Transverse colon (tissue), 4 donors: ENCODE data around the gene SSH2. TPM values are rescaled to one million over a fixed set of nuclear protein-coding genes. Genes with fewer than 3 reads are reported as not detected.

Source experiments
- DNase-seq: peaks from one replicate; pipeline ENCODE4 v3.0.0-alpha.2; 2019
- H3K27ac ChIP-seq, 4 donors: fragments of 200-600 bp; sonication (generic); 2 replicates each; pipeline ENCODE4 v1.5.1; 2016 to 2018; ENCODE audit warnings: inconsistent platforms in 4 of 4
- H3K27me3 ChIP-seq: fragments of 200-600 bp; sonication (generic); 2 replicates; pipeline ENCODE4 v1.5.1; 2017; ENCODE audit warnings: inconsistent platforms
- H3K36me3 ChIP-seq, 4 donors: fragments of 200-600 bp; sonication (generic); 2 replicates each; pipeline ENCODE4 v1.5.1; 2017 to 2019; ENCODE audit warnings: inconsistent platforms in 4 of 4
- H3K4me1 ChIP-seq, 4 donors: fragments of 200-600 bp; sonication (generic); 2 replicates each; pipeline ENCODE4 v1.5.1; 2017 to 2020; ENCODE audit warnings: inconsistent platforms in 4 of 4
- H3K4me3 ChIP-seq, 4 donors: fragments of 200-600 bp; sonication (generic); 1 replicate in 1 of 4; 2 replicates in 3 of 4; pipeline versions ENCODE4 v1.5.1 to v1.6.1; 2017 to 2019; ENCODE audit warnings: inconsistent platforms in 4 of 4
- H3K9me3 ChIP-seq, 2 donors: fragments of 200-600 bp; sonication (generic); 2 replicates each; pipeline ENCODE4 v1.5.1; 2017 to 2019; ENCODE audit warnings: inconsistent platforms in 2 of 2
- CTCF ChIP-seq, 5 experiments: fragments of 200-600 bp in 3 of 5; fragments of 450-650 bp in 2 of 5; sonication (generic) in 3 of 5; IDR thresholded peaks; 1 replicate in 2 of 5; 2 replicates in 3 of 5; pipeline ENCODE4 v1.5.1; 2016 to 2017; ENCODE audit warnings: antibody characterized with exemption in 5 of 5, inconsistent platforms in 3 of 5, mild to moderate bottlenecking in 2 of 5, moderate library complexity in 1 of 5
- EP300 ChIP-seq: sonication (generic); formaldehyde crosslinking; IDR thresholded peaks from one replicate; pipeline ENCODE4 v1.6.1; 2017; ENCODE audit warnings: antibody characterized with exemption, low read depth
- POLR2A ChIP-seq: fragments of 450-650 bp; IDR thresholded peaks from one replicate; pipeline ENCODE4 v1.6.1; 2016; ENCODE audit warnings: antibody characterized with exemption, mild to moderate bottlenecking, moderate library complexity
- POLR2AphosphoS5 ChIP-seq, 3 donors: sonication (generic); formaldehyde crosslinking; IDR thresholded peaks; one replicate each; pipeline ENCODE4 v1.6.1; 2016; ENCODE audit warnings: antibody characterized with exemption in 3 of 3
- WGBS, 2 donors: methylation state at CpG; one replicate each; pipeline ENCODE4 v1.1.5; 2018; ENCODE audit warnings: low coverage in 1 of 2; 5-methylcytosine and 5-hydroxymethylcytosine counted together
- in situ Hi-C, 4 donors: fragments of 200-750 bp; cut with MboI; loops; one replicate each; pipeline versions ENCODE4 v1.15.0 to v1.15.1; 2017; ENCODE audit warnings: low sequenced_read_pairs in 3 of 4, low pct_ligation_motif_present in 1 of 4, low pct_unique_long_range_greater_than_20kb in 1 of 4
- intact Hi-C: fragments of 100-400 bp; cut with DNase I; formaldehyde crosslinking; loops from one replicate; pipeline ENCODE4 v1.15.1; 2023; ENCODE audit warnings: low total_unique reads
- total RNA-seq, 4 donors: library from RNA; depleted of rRNA; stranded (reverse); fragments of >200 nt; gene quantifications; one replicate each; pipeline ENCODE4 v1.1.0, GENCODE V29; 2016

SSH2 gene
- total RNA-seq, 4 donors from 2014 or later, result 15.3 to 99.9 (median 46.0) TPM

GRCh38 chr17:29933379-29933778 is 3.4 kb upstream of the SSH2 start:
- Histone ChIP-seq H3K27me3 (no peaks in the 10 kb centered on the region), H3K9me3 (no peaks in the 10 kb centered on the region), H3K4me1 (peaks cover 5 to 22% (median 16%) of the 10 kb centered on the region in 4 donors), H3K27ac (no peak overlapping the region), H3K36me3 (no peaks in the 10 kb centered on the region), H3K4me3 (no peak overlapping the region)
- WGBS, 2 donors, result 40 to 50% methylated on average over 1 to 2 of the region's 2 CpGs
- intact Hi-C loops, result no loop called here
- in situ Hi-C loops, result loop anchor here (5.0 to 25.0 kb wide), 4 partner anchors 126 to 321 kb away; partner anchors contain the start of gene CORO6 (in 1 of the 4)
- no peak for TF ChIP-seq EP300
- TF ChIP-seq POLR2AphosphoS5 (IDR thresholded peaks at IDR 0.05), result no peak
- no peak for TF ChIP-seq CTCF (IDR thresholded peaks at IDR 0.05)
- TF ChIP-seq POLR2A, result no peak
- DNase-seq, result no peak

GRCh38 chr17:29931231-29931932 is 1.4 kb upstream of the SSH2 start:
- no peaks in the 10 kb centered on the region for H3K9me3 ChIP-seq
- peak overlapping the region; percentile 88 to 99 (median 94) for H3K27ac ChIP-seq
- no peaks in the 10 kb centered on the region for H3K36me3 ChIP-seq
- H3K4me1 ChIP-seq, result peaks cover 5 to 36% (median 27%) of the 10 kb centered on the region in 4 donors
- TF ChIP-seq CTCF (IDR thresholded peaks at IDR 0.05) (peak; percentile 87 to 89 (median 88)), EP300 (no peak)
- peak overlapping the region in 2 of 4 donors; percentile 67 to 70 for H3K4me3 ChIP-seq
- peak; percentile 70 for DNase-seq
- intact Hi-C loops (loop anchor here (2.0 kb wide), 1 partner anchor 123 kb away; no protein-coding TSS in a partner anchor), in situ Hi-C loops (loop anchor here (5.0 to 25.0 kb wide), 4 partner anchors 124 to 319 kb away; partner anchors contain the start of gene CORO6 (in 1 of the 4))
- WGBS, 2 donors, result 0% methylated on average over 2 to 3 of the region's 3 CpGs
- H3K27me3 ChIP-seq, result no peaks in the 10 kb centered on the region

- in situ Hi-C loops, result loop anchor here (5.0 to 25.0 kb wide), 4 partner anchors 123 to 318 kb away; partner anchors contain the start of gene CORO6 (in 1 of the 4)
Observed at GRCh38 chr17:29930409-29931010, 482 bp upstream of the SSH2 start.

GRCh38 chr17:29929006-29929532 is 959 bp downstream of the SSH2 start:
- Histone ChIP-seq H3K36me3 (no peaks in the 10 kb centered on the region), H3K27me3 (no peaks in the 10 kb centered on the region), H3K27ac (peak overlapping the region; percentile 88 to 99 (median 94)), H3K9me3 (no peaks in the 10 kb centered on the region), H3K4me1 (peaks cover 5 to 36% (median 27%) of the 10 kb centered on the region in 4 donors), H3K4me3 (peak overlapping the region; percentile 67 to 90 (median 72))
- intact Hi-C loops (no loop called here), in situ Hi-C loops (loop anchor here in 2 of 4 donors (25.0 kb wide), 2 partner anchors 292 to 317 kb away; partner anchors contain the start of gene CORO6 (in 1 of the 2))
- no peak for TF ChIP-seq CTCF (IDR thresholded peaks at IDR 0.05)
- TF ChIP-seq POLR2A, result peak; percentile 45
- TF ChIP-seq EP300, result no peak
- TF ChIP-seq POLR2AphosphoS5 (IDR thresholded peaks at IDR 0.05), result peak; percentile 5 to 67 (median 45)
- WGBS, 2 donors, result 0 to 2% methylated on average over 8 to 13 of the region's 13 CpGs
- DNase-seq, result peak; percentile 56

More at GRCh38 chr17:29930409-29931010, 482 bp upstream of the SSH2 start:
- TF ChIP-seq EP300, result no peak
- H3K36me3 ChIP-seq, result no peaks in the 10 kb centered on the region
- peaks cover 5 to 36% (median 27%) of the 10 kb centered on the region in 4 donors for H3K4me1 ChIP-seq
- peak; percentile 13 for DNase-seq
- H3K9me3 ChIP-seq, result no peaks in the 10 kb centered on the region
- H3K27me3 ChIP-seq, result no peaks in the 10 kb centered on the region
- H3K27ac ChIP-seq, result peak overlapping the region; percentile 88 to 99 (median 94)
- peak overlapping the region; percentile 67 to 90 (median 72) for H3K4me3 ChIP-seq
- WGBS, 2 donors, result 0 to 1% methylated on average over 12 to 17 of the region's 20 CpGs
- intact Hi-C loops, result loop anchor here (2.0 kb wide), 1 partner anchor 122 kb away; no protein-coding TSS in a partner anchor
